ENCODE data around the gene SERPINC1. TPM values are rescaled to one million over a fixed set of nuclear protein-coding genes. Genes with fewer than 3 reads are reported as not detected.
"Not testable (repeated sequence)": the region's sequence is repeated elsewhere in the genome, so short reads cannot be mapped to it uniquely, and the experiment has no call there.

The SERPINC1 gene
- total RNA-seq, 1 donor from 2014 or later, result not detected

GRCh38 chr1:173946380-173946921, 29.3 kb upstream of the SERPINC1 start:
- no peak overlapping the region for H2AFZ ChIP-seq (ENCODE audit: low read depth, low read length)
- Mint-ChIP-seq H3K9me3 (ENCODE audit: unreplicated experiment) (no peaks in the 10 kb centered on the region), H3K27ac (ENCODE audit: unreplicated experiment) (no peak overlapping the region), H3K4me1 (ENCODE audit: low read depth, unreplicated experiment) (peaks cover 4% of the 10 kb centered on the region), H3K4me3 (ENCODE audit: unreplicated experiment) (no peak overlapping the region), H3K27me3 (ENCODE audit: low read depth, unreplicated experiment) (no peaks in the 10 kb centered on the region), H3K36me3 (ENCODE audit: low read depth, unreplicated experiment) (peaks cover 16% of the 10 kb centered on the region)
- peaks cover 55% of the 10 kb centered on the region for H3K36me3 ChIP-seq (ENCODE audit: insufficient read depth, low read length)
- H3K4me2 ChIP-seq (ENCODE audit: low read length), result no peak overlapping the region
- TF ChIP-seq EZH2 (IDR thresholded peaks at IDR 0.05; ENCODE audit: insufficient read depth, low read length) (no peak), CTCF (IDR thresholded peaks at IDR 0.05; ENCODE audit: insufficient read depth, low read depth, low read length) (no peak)
- H3K27ac ChIP-seq (ENCODE audit: low read depth, low read length), result no peak overlapping the region
- FAIRE-seq (no peak), DNase-seq (ENCODE audit: low read depth) (no peak)
- no peaks in the 10 kb centered on the region for H3K79me2 ChIP-seq (ENCODE audit: insufficient read depth, low read length)
- H4K20me1 ChIP-seq (ENCODE audit: insufficient read depth, low read length), result no peaks in the 10 kb centered on the region
- H3K4me1 ChIP-seq (ENCODE audit: insufficient read depth, low read length), result no peaks in the 10 kb centered on the region
- no peak overlapping the region for H3K9ac ChIP-seq (ENCODE audit: low read length)
- H3K9me3 ChIP-seq (ENCODE audit: insufficient read depth, low read depth, low read length), result no peaks in the 10 kb centered on the region
- H3K27me3 ChIP-seq (ENCODE audit: insufficient read depth, low read length), result no peaks in the 10 kb centered on the region
- H3K4me3 ChIP-seq (ENCODE audit: insufficient read depth, low read depth, low read length), result no peak overlapping the region

GRCh38 chr1:173937062-173937461, 19.9 kb upstream of the SERPINC1 start:
- no peaks in the 10 kb centered on the region for H3K27me3 Mint-ChIP-seq (ENCODE audit: low read depth, unreplicated experiment)
- Histone ChIP-seq H3K27me3 (ENCODE audit: insufficient read depth, low read length) (no peaks in the 10 kb centered on the region), H2AFZ (ENCODE audit: low read depth, low read length) (no peak overlapping the region), H3K9me3 (ENCODE audit: insufficient read depth, low read depth, low read length) (no peaks in the 10 kb centered on the region), H3K9ac (ENCODE audit: low read length) (no peak overlapping the region), H3K4me1 (ENCODE audit: insufficient read depth, low read length) (no peaks in the 10 kb centered on the region), H4K20me1 (ENCODE audit: insufficient read depth, low read length) (no peaks in the 10 kb centered on the region), H3K4me2 (ENCODE audit: low read length) (no peak overlapping the region), H3K79me2 (ENCODE audit: insufficient read depth, low read length) (no peaks in the 10 kb centered on the region), H3K36me3 (ENCODE audit: insufficient read depth, low read length) (peaks cover 38% of the 10 kb centered on the region), H3K4me3 (ENCODE audit: insufficient read depth, low read depth, low read length) (no peak overlapping the region), H3K27ac (ENCODE audit: low read depth, low read length) (no peak overlapping the region)
- DNase-seq (ENCODE audit: low read depth), result no peak
- peaks cover 5% of the 10 kb centered on the region for H3K36me3 Mint-ChIP-seq (ENCODE audit: low read depth, unreplicated experiment)
- no peak for FAIRE-seq
- H3K27ac Mint-ChIP-seq (ENCODE audit: unreplicated experiment), result no peak overlapping the region
- no peaks in the 10 kb centered on the region for H3K9me3 Mint-ChIP-seq (ENCODE audit: unreplicated experiment)
- peaks cover 7% of the 10 kb centered on the region for H3K4me1 Mint-ChIP-seq (ENCODE audit: low read depth, unreplicated experiment)
- no peak overlapping the region for H3K4me3 Mint-ChIP-seq (ENCODE audit: unreplicated experiment)
- TF ChIP-seq CTCF (IDR thresholded peaks at IDR 0.05; ENCODE audit: insufficient read depth, low read depth, low read length) (no peak), EZH2 (IDR thresholded peaks at IDR 0.05; ENCODE audit: insufficient read depth, low read length) (no peak)

- Histone ChIP-seq H3K36me3 (ENCODE audit: insufficient read depth, low read length) (peaks cover 27% of the 10 kb centered on the region), H3K4me2 (ENCODE audit: low read length) (no peak overlapping the region)
Measured at GRCh38 chr1:173934440-173934839, 17.3 kb upstream of the SERPINC1 start.

GRCh38 chr1:173930541-173930940, 13.4 kb upstream of the SERPINC1 start:
- H3K36me3 ChIP-seq (ENCODE audit: insufficient read depth, low read length); H2AFZ ChIP-seq (ENCODE audit: low read depth, low read length); H3K27me3 ChIP-seq (ENCODE audit: insufficient read depth, low read length); H4K20me1 ChIP-seq (ENCODE audit: insufficient read depth, low read length); H3K9me3 Mint-ChIP-seq (ENCODE audit: unreplicated experiment); DNase-seq (ENCODE audit: low read depth); H3K4me3 ChIP-seq (ENCODE audit: insufficient read depth, low read depth, low read length); H3K4me1 ChIP-seq (ENCODE audit: insufficient read depth, low read length); H3K4me3 Mint-ChIP-seq (ENCODE audit: unreplicated experiment); H3K4me2 ChIP-seq (ENCODE audit: low read length); FAIRE-seq; H3K9ac ChIP-seq (ENCODE audit: low read length); H3K27ac Mint-ChIP-seq (ENCODE audit: unreplicated experiment); H3K9me3 ChIP-seq (ENCODE audit: insufficient read depth, low read depth, low read length); H3K27me3 Mint-ChIP-seq (ENCODE audit: low read depth, unreplicated experiment); H3K27ac ChIP-seq (ENCODE audit: low read depth, low read length); H3K36me3 Mint-ChIP-seq (ENCODE audit: low read depth, unreplicated experiment); H3K79me2 ChIP-seq (ENCODE audit: insufficient read depth, low read length): not testable (repeated sequence)
- peaks cover 10% of the 10 kb centered on the region for H3K4me1 Mint-ChIP-seq (ENCODE audit: low read depth, unreplicated experiment)

More at GRCh38 chr1:173934440-173934839, 17.3 kb upstream of the SERPINC1 start:
- H3K27ac Mint-ChIP-seq (ENCODE audit: unreplicated experiment), result no peak overlapping the region
- peaks cover 1% of the 10 kb centered on the region for H3K36me3 Mint-ChIP-seq (ENCODE audit: low read depth, unreplicated experiment)
- H3K9ac ChIP-seq (ENCODE audit: low read length), result no peak overlapping the region
- TF ChIP-seq CTCF (IDR thresholded peaks at IDR 0.05; ENCODE audit: insufficient read depth, low read depth, low read length) (no peak), EZH2 (IDR thresholded peaks at IDR 0.05; ENCODE audit: insufficient read depth, low read length) (no peak)
- DNase-seq (ENCODE audit: low read depth) (no peak), FAIRE-seq (no peak)
- H3K27ac ChIP-seq (ENCODE audit: low read depth, low read length), result no peak overlapping the region
- H3K4me3 Mint-ChIP-seq (ENCODE audit: unreplicated experiment), result no peak overlapping the region
- H3K9me3 Mint-ChIP-seq (ENCODE audit: unreplicated experiment), result no peaks in the 10 kb centered on the region
- H3K27me3 ChIP-seq (ENCODE audit: insufficient read depth, low read length), result no peaks in the 10 kb centered on the region
- H3K4me1 Mint-ChIP-seq (ENCODE audit: low read depth, unreplicated experiment), result peaks cover 7% of the 10 kb centered on the region
- H3K79me2 ChIP-seq (ENCODE audit: insufficient read depth, low read length), result no peaks in the 10 kb centered on the region
- no peak overlapping the region for H2AFZ ChIP-seq (ENCODE audit: low read depth, low read length)
- H3K4me1 ChIP-seq (ENCODE audit: insufficient read depth, low read length), result no peaks in the 10 kb centered on the region
- no peaks in the 10 kb centered on the region for H3K27me3 Mint-ChIP-seq (ENCODE audit: low read depth, unreplicated experiment)
- H3K4me3 ChIP-seq (ENCODE audit: insufficient read depth, low read depth, low read length), result no peak overlapping the region
- H4K20me1 ChIP-seq (ENCODE audit: insufficient read depth, low read length), result no peaks in the 10 kb centered on the region
- H3K9me3 ChIP-seq (ENCODE audit: insufficient read depth, low read depth, low read length), result no peaks in the 10 kb centered on the region
